ENCODE results near the gene SLC34A1. TPM values are rescaled to one million over a fixed set of nuclear protein-coding genes. Genes with fewer than 3 reads are reported as not detected.
A peak's percentile ranks its signal among the peaks of the same experiment; 100 is the strongest.

SLC34A1 gene
- total and polyA plus RNA-seq, 2 of the 13 experiments (the other 11 are each of a cell fraction or from before 2014, with no cell fraction given) = 0.03 to 0.20 TPM

DNA sequence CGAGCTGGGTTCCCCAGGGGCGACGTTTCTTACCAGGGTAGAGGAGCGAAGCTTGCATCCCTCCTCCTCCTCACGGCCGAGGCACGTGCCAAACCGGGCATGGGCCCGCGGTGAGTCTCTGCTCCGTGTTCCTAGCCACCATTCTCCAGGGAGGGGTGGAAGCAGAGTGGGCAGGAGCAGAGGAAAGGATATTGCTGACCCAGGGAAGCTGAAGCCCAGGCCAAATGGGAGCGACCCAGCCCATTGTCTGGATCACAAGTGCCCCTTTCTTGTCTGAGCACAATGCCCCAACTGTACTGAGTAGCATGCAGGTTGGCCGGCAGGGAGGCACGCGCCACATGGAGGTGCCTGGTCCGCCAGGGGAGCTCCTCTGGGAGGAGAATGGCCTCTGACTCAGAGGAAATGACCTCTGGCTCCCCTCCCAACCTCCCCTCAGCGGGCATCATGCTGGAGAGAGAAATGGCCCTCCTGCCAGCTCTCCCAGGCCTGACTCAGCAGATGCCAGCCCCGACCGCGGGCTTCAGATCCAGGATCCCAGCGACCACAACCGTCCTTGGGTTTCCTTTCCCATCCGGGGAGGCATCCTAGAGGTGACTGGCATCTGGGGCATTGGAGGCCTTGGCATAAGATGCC lies 63.5 kb downstream of the SLC34A1 start (continued):
- TF ChIP-seq, protein P1, sequence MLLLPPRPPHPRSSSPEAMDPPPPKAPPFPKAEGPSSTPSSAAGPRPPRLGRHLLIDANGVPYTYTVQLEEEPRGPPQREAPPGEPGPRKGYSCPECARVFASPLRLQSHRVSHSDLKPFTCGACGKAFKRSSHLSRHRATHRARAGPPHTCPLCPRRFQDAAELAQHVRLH (CRISPR knock-in tag; IDR thresholded peaks at IDR 0.05; ENCODE audit: borderline replicate concordance, low read depth) = 0 out of 2 replicates have a peak, but pooled peaks have one; percentile 33
- TF ChIP-seq REXO4 (CRISPR knock-in tag; IDR thresholded peaks at IDR 0.05; ENCODE audit: borderline replicate concordance) (no peak), CHD2 (IDR thresholded peaks at IDR 0.05; ENCODE audit: low read depth, low read length) (no peak), RFXAP (CRISPR knock-in tag; IDR thresholded peaks at IDR 0.05; ENCODE audit: borderline replicate concordance) (no peak; the same call in 1 of the 2 replicates), ARNTL (CRISPR knock-in tag; IDR thresholded peaks at IDR 0.05) (0 out of 2 replicates have a peak, but pooled peaks have one; percentile 40), ARID2 (CRISPR knock-in tag; IDR thresholded peaks at IDR 0.05; ENCODE audit: borderline replicate concordance) (no peak), RAD21 (CRISPR knock-in tag; IDR thresholded peaks at IDR 0.05) (peak; percentile 30; the same call in 1 of the 2 replicates), TOPORS (CRISPR knock-in tag; IDR thresholded peaks at IDR 0.05) (no peak), MAFK (conservative IDR thresholded peaks at IDR 0.05 in 1 of 2, IDR thresholded peaks at IDR 0.05 in 1 of 2; ENCODE audit: low read length in 2 of 2) (peak; percentile 53 to 70; a peak in 2 of 4 replicates), ETV6 (CRISPR knock-in tag; conservative IDR thresholded peaks at IDR 0.05) (no peak), ARHGAP35 (CRISPR knock-in tag; IDR thresholded peaks at IDR 0.05; ENCODE audit: borderline replicate concordance) (no peak), GZF1 (CRISPR knock-in tag; IDR thresholded peaks at IDR 0.05) (no peak), KAT8 (CRISPR knock-in tag; IDR thresholded peaks at IDR 0.05) (peak; percentile 31; the same call in 1 of the 2 replicates), ZNF678 (CRISPR knock-in tag; IDR thresholded peaks at IDR 0.05) (no peak), ZNF552 (CRISPR knock-in tag; IDR thresholded peaks at IDR 0.05; ENCODE audit: borderline replicate concordance) (no peak), ZNF672 (CRISPR knock-in tag; IDR thresholded peaks at IDR 0.05) (no peak), ZNF292 (CRISPR knock-in tag; IDR thresholded peaks at IDR 0.05; ENCODE audit: borderline replicate concordance, low read depth) (no peak), NBN (conservative IDR thresholded peaks at IDR 0.05) (no peak), ZNF605 (CRISPR knock-in tag; IDR thresholded peaks at IDR 0.05) (peak; percentile 71; the same call in 1 of the 2 replicates)
- TF ChIP-seq, protein P2, sequence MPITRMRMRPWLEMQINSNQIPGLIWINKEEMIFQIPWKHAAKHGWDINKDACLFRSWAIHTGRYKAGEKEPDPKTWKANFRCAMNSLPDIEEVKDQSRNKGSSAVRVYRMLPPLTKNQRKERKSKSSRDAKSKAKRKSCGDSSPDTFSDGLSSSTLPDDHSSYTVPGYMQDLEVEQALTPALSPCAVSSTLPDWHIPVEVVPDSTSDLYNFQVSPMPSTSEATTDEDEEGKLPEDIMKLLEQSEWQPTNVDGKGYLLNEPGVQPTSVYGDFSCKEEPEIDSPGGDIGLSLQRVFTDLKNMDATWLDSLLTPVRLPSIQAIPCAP (CRISPR knock-in tag; IDR thresholded peaks at IDR 0.05; ENCODE audit: low read depth) = no peak
- TF ChIP-seq, protein P3, sequence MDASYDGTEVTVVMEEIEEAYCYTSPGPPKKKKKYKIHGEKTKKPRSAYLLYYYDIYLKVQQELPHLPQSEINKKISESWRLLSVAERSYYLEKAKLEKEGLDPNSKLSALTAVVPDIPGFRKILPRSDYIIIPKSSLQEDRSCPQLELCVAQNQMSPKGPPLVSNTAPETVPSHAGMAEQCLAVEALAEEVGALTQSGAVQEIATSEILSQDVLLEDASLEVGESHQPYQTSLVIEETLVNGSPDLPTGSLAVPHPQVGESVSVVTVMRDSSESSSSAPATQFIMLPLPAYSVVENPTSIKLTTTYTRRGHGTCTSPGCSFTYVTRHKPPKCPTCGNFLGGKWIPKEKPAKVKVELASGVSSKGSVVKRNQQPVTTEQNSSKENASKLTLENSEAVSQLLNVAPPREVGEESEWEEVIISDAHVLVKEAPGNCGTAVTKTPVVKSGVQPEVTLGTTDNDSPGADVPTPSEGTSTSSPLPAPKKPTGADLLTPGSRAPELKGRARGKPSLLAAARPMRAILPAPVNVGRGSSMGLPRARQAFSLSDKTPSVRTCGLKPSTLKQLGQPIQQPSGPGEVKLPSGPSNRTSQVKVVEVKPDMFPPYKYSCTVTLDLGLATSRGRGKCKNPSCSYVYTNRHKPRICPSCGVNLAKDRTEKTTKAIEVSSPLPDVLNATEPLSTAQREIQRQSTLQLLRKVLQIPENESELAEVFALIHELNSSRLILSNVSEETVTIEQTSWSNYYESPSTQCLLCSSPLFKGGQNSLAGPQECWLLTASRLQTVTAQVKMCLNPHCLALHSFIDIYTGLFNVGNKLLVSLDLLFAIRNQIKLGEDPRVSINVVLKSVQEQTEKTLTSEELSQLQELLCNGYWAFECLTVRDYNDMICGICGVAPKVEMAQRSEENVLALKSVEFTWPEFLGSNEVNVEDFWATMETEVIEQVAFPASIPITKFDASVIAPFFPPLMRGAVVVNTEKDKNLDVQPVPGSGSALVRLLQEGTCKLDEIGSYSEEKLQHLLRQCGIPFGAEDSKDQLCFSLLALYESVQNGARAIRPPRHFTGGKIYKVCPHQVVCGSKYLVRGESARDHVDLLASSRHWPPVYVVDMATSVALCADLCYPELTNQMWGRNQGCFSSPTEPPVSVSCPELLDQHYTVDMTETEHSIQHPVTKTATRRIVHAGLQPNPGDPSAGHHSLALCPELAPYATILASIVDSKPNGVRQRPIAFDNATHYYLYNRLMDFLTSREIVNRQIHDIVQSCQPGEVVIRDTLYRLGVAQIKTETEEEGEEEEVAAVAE (CRISPR knock-in tag; IDR thresholded peaks at IDR 0.05; ENCODE audit: borderline replicate concordance) = peak; percentile 60; the same call in 1 of the 2 replicates
- TF ChIP-seq, protein P4, sequence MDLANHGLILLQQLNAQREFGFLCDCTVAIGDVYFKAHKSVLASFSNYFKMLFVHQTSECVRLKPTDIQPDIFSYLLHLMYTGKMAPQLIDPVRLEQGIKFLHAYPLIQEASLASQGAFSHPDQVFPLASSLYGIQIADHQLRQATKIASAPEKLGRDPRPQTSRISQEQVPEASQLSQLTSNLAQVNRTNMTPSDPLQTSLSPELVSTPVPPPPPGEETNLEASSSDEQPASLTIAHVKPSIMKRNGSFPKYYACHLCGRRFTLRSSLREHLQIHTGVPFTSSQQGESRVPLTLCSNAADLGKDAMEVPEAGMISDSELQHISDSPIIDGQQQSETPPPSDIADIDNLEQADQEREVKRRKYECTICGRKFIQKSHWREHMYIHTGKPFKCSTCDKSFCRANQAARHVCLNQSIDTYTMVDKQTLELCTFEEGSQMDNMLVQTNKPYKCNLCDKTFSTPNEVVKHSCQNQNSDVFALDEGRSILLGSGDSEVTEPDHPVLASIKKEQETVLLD (CRISPR knock-in tag; IDR thresholded peaks at IDR 0.05; ENCODE audit: low read depth) = 0 out of 2 replicates have a peak, but pooled peaks have one; percentile 40
- TF ChIP-seq, protein P5, sequence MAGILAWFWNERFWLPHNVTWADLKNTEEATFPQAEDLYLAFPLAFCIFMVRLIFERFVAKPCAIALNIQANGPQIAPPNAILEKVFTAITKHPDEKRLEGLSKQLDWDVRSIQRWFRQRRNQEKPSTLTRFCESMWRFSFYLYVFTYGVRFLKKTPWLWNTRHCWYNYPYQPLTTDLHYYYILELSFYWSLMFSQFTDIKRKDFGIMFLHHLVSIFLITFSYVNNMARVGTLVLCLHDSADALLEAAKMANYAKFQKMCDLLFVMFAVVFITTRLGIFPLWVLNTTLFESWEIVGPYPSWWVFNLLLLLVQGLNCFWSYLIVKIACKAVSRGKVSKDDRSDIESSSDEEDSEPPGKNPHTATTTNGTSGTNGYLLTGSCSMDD (CRISPR knock-in tag; IDR thresholded peaks at IDR 0.05) = no peak
